Spleen (tissue), 7 donors: Measurements from ENCODE around the gene SUPT5H.

Experiments used
- POLR2AphosphoS5 ChIP-seq, 3 donors: sonication (generic); formaldehyde crosslinking; IDR thresholded peaks; one replicate each; pipeline ENCODE4 v1.5.1; 2017; ENCODE audit warnings: antibody characterized with exemption in 3 of 3
- TF ChIP-seq, protein P1 (sequence below), 11 experiments: fragments of 200-600 bp in 7 of 11; fragments of 450-650 bp in 4 of 11; sonication (generic) in 4 of 11; IDR thresholded peaks in 8 of 11; conservative IDR thresholded peaks in 3 of 11; 1 replicate in 7 of 11; 2 replicates in 4 of 11; pipeline versions ENCODE4 v1.4.0 to v1.8.0; 2016 to 2021; ENCODE audit warnings: antibody characterized with exemption in 11 of 11, inconsistent platforms in 4 of 11, mild to moderate bottlenecking in 1 of 11
- donor health status: DM: no; HTN: no; CAD: no; lungs with moderate emphysema.
- donor health status: DM: no; HTN: no; CAD: no.
- donor health status: DM: no; HTN: no; CAD: no.

GRCh38 chr19:39524495-39524894 is 79.1 kb downstream of the SUPT5H start:
- TF ChIP-seq, protein P1, sequence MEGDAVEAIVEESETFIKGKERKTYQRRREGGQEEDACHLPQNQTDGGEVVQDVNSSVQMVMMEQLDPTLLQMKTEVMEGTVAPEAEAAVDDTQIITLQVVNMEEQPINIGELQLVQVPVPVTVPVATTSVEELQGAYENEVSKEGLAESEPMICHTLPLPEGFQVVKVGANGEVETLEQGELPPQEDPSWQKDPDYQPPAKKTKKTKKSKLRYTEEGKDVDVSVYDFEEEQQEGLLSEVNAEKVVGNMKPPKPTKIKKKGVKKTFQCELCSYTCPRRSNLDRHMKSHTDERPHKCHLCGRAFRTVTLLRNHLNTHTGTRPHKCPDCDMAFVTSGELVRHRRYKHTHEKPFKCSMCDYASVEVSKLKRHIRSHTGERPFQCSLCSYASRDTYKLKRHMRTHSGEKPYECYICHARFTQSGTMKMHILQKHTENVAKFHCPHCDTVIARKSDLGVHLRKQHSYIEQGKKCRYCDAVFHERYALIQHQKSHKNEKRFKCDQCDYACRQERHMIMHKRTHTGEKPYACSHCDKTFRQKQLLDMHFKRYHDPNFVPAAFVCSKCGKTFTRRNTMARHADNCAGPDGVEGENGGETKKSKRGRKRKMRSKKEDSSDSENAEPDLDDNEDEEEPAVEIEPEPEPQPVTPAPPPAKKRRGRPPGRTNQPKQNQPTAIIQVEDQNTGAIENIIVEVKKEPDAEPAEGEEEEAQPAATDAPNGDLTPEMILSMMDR (IDR thresholded peaks at IDR 0.05 in 8 of 11, conservative IDR thresholded peaks at IDR 0.05 in 3 of 11): no peak
- TF ChIP-seq POLR2AphosphoS5 (IDR thresholded peaks at IDR 0.05): no peak
